Loucy (cell line): ENCODE measurements around the gene LHFPL4.

Experiments
- CTCF ChIP-seq: fragments of 200-600 bp; sonication (generic); conservative IDR thresholded peaks from 2 replicates; pipeline ENCODE4 v1.5.1; 2014; ENCODE audit warnings: mild to moderate bottlenecking, antibody characterized with exemption, low read length
- EZH2phosphoT487 ChIP-seq: fragments of 200-600 bp; IDR thresholded peaks from 2 replicates; pipeline ENCODE4 v1.6.1; 2018; ENCODE audit warnings: antibody characterized with exemption, mild to moderate bottlenecking, moderate library complexity, borderline replicate concordance

GRCh38 chr3:9473496-9474065 lies 80.0 kb downstream of the LHFPL4 start:
- no peak for TF ChIP-seq CTCF
- no peak for TF ChIP-seq EZH2phosphoT487
